Left lung (tissue), 10 donors: ENCODE results near the gene CDK5. TPM values are rescaled to one million over a fixed set of nuclear protein-coding genes. Genes with fewer than 3 reads are reported as not detected.

ENCODE experiments used
- ATAC-seq: fragments of 200-7000 bp; cut with Tn5 transposase; one replicate; pipeline ENCODE4 v1.9.1; 2020; ENCODE audit warnings: moderate library complexity
- DNase-seq, 4 donors: peaks; one replicate each; pipeline ENCODE4 v3.0.0-alpha.2; 2013 to 2020
- H3K27ac ChIP-seq, 2 donors: fragments of 200-600 bp; sonication (generic) in 1 of 2; one replicate each; pipeline versions ENCODE4 v1.5.0 to v1.8.0; 2020 to 2021
- H3K27me3 ChIP-seq, 2 donors: fragments of 200-600 bp; sonication (generic) in 1 of 2; one replicate each; pipeline versions ENCODE4 v1.5.0 to v1.8.0; 2020 to 2021
- H3K36me3 ChIP-seq, 2 donors: fragments of 200-600 bp; sonication (generic) in 1 of 2; one replicate each; pipeline versions ENCODE4 v1.5.0 to v1.8.0; 2020 to 2021
- H3K4me1 ChIP-seq, 2 donors: fragments of 200-600 bp; one replicate each; pipeline ENCODE4 v1.8.0; 2021
- H3K4me3 ChIP-seq, 2 donors: fragments of 200-600 bp; sonication (generic) in 1 of 2; one replicate each; pipeline versions ENCODE4 v1.5.0 to v1.8.0; 2020 to 2021; ENCODE audit warnings: mild to moderate bottlenecking in 1 of 2
- H3K9me3 ChIP-seq, 2 donors: fragments of 200-600 bp; sonication (generic) in 1 of 2; one replicate each; pipeline versions ENCODE4 v1.5.0 to v1.8.0; 2020 to 2021
- CTCF ChIP-seq, 2 donors: fragments of 200-600 bp; sonication (generic) in 1 of 2; IDR thresholded peaks; one replicate each; pipeline versions ENCODE4 v1.5.0 to v1.8.0; 2021; ENCODE audit warnings: antibody characterized with exemption in 2 of 2
- intact Hi-C, 2 donors: fragments of 100-400 bp; cut with DNase I; formaldehyde crosslinking; loops; one replicate each; pipeline versions ENCODE4 v1.11.2 to v1.14.2; 2022
- polyA plus RNA-seq, 6 donors: library from polyadenylated mRNA; unstranded; fragments of 120-200 nt; gene quantifications; one replicate each; pipeline ENCODE4 v1.2.1, GENCODE V29; 2013; ENCODE audit not compliant: insufficient read length in 6 of 6
- total RNA-seq, 2 donors: library from RNA; stranded (reverse); fragmentation: NEBNext Ultra II Directional; extraction: Animal tissue kit (Norgen Biotek cat#: 25700); gene quantifications; one replicate each; pipeline ENCODE4 v1.2.1, GENCODE V29; 2021
- donor health status: DM: no; HTN: yes; CAD: no.
- donor health status: DM: no; HTN: no; CAD: no.

CDK5 gene
- total and polyA plus RNA-seq, 8 donors, result 13.8 to 17.1 (median 14.7) TPM

- Histone ChIP-seq H3K27me3 (no peaks in the 10 kb centered on the region), H3K36me3 (peaks cover 0 to 48% of the 10 kb centered on the region in 2 donors), H3K9me3 (no peaks in the 10 kb centered on the region), H3K4me1 (peaks cover 11 to 15% of the 10 kb centered on the region in 2 donors), H3K4me3 (no peak overlapping the region), H3K27ac (no peak overlapping the region)
- no peak for TF ChIP-seq CTCF (IDR thresholded peaks at IDR 0.05)
- DNase-seq, result no peak
- ATAC-seq, result no peak
- intact Hi-C loops, result no loop called here
Observed at GRCh38 chr7:151034312-151035025, 23.2 kb downstream of the CDK5 start.

- DNase-seq (no peak), ATAC-seq (no peak)
- Histone ChIP-seq H3K9me3 (no peaks in the 10 kb centered on the region), H3K4me3 (no peak overlapping the region), H3K27me3 (no peaks in the 10 kb centered on the region), H3K4me1 (peaks cover 5 to 15% of the 10 kb centered on the region in 2 donors), H3K36me3 (peaks cover 0 to 48% of the 10 kb centered on the region in 2 donors), H3K27ac (no peak overlapping the region)
- no peak for TF ChIP-seq CTCF (IDR thresholded peaks at IDR 0.05)
- intact Hi-C loops, result no loop called here
Observed at GRCh38 chr7:151033864-151034249, 23.8 kb downstream of the CDK5 start.

- intact Hi-C loops, result no loop called here
- ATAC-seq, result no peak
- peaks cover 0 to 11% of the 10 kb centered on the region in 2 donors for H3K4me1 ChIP-seq
Observed at GRCh38 chr7:151032936-151033863, 24.5 kb downstream of the CDK5 start.

GRCh38 chr7:151031011-151031410 is 26.7 kb downstream of the CDK5 start:
- ATAC-seq (no peak), DNase-seq (no peak)
- Histone ChIP-seq H3K4me3 (no peak overlapping the region), H3K27ac (no peak overlapping the region), H3K9me3 (no peaks in the 10 kb centered on the region), H3K4me1 (peaks cover 8 to 11% of the 10 kb centered on the region in 2 donors), H3K27me3 (no peaks in the 10 kb centered on the region), H3K36me3 (peaks cover 0 to 27% of the 10 kb centered on the region in 2 donors)
- no peak for TF ChIP-seq CTCF (IDR thresholded peaks at IDR 0.05)
- intact Hi-C loops, result no loop called here

More at GRCh38 chr7:151032936-151033863, 24.5 kb downstream of the CDK5 start:
- no peak for DNase-seq
- Histone ChIP-seq H3K27ac (no peak overlapping the region), H3K36me3 (peaks cover 0 to 48% of the 10 kb centered on the region in 2 donors), H3K27me3 (no peaks in the 10 kb centered on the region), H3K4me3 (no peak overlapping the region), H3K9me3 (no peaks in the 10 kb centered on the region)
- TF ChIP-seq CTCF (IDR thresholded peaks at IDR 0.05), result no peak

- intact Hi-C loops, result no loop called here
Observed at GRCh38 chr7:151028948-151029501, 28.7 kb downstream of the CDK5 start.

More at GRCh38 chr7:151028948-151029501, 28.7 kb downstream of the CDK5 start:
- H3K4me1 ChIP-seq, result peaks cover 8 to 11% of the 10 kb centered on the region in 2 donors
- no peak for ATAC-seq
- H3K4me3 ChIP-seq, result peak overlapping the region; percentile 65 to 75
- no peaks in the 10 kb centered on the region for H3K9me3 ChIP-seq
- no peaks in the 10 kb centered on the region for H3K27me3 ChIP-seq
- H3K36me3 ChIP-seq, result peaks cover 0 to 7% of the 10 kb centered on the region in 2 donors
- no peak for DNase-seq
- no peak for TF ChIP-seq CTCF (IDR thresholded peaks at IDR 0.05)
- H3K27ac ChIP-seq, result peak overlapping the region; percentile 81 to 89
